GM12875 (cell line): ENCODE measurements around the gene ARFIP2.
A peak's percentile ranks its signal among the peaks of the same experiment; 100 is the strongest.

ENCODE experiments used
- H3K4me3 ChIP-seq: one replicate; pipeline ENCODE4 v1.5.1; 2011; ENCODE audit warnings: low read depth, low read length, control low read depth
- CTCF ChIP-seq: IDR thresholded peaks from 2 replicates; pipeline ENCODE4 v1.5.1; 2011; ENCODE audit warnings: low read depth, mild to moderate bottlenecking, control low read depth, inconsistent platforms, low read length, moderate library complexity, borderline replicate concordance; ENCODE audit not compliant: insufficient read depth

ARFIP2 gene

GRCh38 chr11:6482441-6482840 lies 1.3 kb upstream of the ARFIP2 start:
- peak overlapping the region; percentile 71 for H3K4me3 ChIP-seq
- TF ChIP-seq CTCF = no peak

- no peak for TF ChIP-seq CTCF
- H3K4me3 ChIP-seq = peak overlapping the region; percentile 71
Observed at GRCh38 chr11:6481924-6482275, 769 bp upstream of the ARFIP2 start.

GRCh38 chr11:6480299-6480914 lies 724 bp downstream of the ARFIP2 start:
- no peak for TF ChIP-seq CTCF
- peak overlapping the region; percentile 71 for H3K4me3 ChIP-seq

GRCh38 chr11:6476571-6476970 lies 4.6 kb downstream of the ARFIP2 start:
- TF ChIP-seq CTCF = no peak
- no peak overlapping the region for H3K4me3 ChIP-seq

GRCh38 chr11:6475936-6476335 lies 5.2 kb downstream of the ARFIP2 start:
- no peak overlapping the region for H3K4me3 ChIP-seq
- TF ChIP-seq CTCF = no peak

GRCh38 chr11:6474806-6475500 lies 6.2 kb downstream of the ARFIP2 start:
- no peak for TF ChIP-seq CTCF
- no peak overlapping the region for H3K4me3 ChIP-seq

- no peak overlapping the region for H3K4me3 ChIP-seq
- no peak for TF ChIP-seq CTCF
Observed at GRCh38 chr11:6474413-6474792, 6.7 kb downstream of the ARFIP2 start.
